NCI-H510A treated with DMSO at 0.1 percent for 48 hours (cell line): ENCODE data around the gene TPCN2.

ENCODE experiments used
- DNase-seq: peaks from one replicate; lab custom pipeline; 2025; lab: John Stamatoyannopoulos, UW

Gene TPCN2

DNA sequence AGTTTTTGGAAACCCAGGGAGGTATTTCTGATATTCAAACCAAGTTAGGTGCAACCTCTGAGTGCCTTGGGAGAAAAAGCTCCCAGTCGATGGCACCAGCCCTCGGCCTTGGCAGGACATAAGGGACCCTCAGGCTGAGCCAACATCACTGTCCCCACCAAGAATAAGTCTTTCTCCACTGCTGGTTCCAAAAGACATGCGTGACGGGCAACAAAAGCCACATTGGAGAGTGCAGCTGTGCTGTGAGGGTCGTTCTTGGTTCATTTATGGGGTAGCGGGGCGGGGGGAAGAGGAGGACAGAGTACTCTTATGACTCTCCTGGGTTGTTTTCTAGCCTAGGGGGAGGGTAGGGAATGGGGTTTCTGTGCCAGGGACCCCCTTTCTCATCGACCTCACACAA lies 11.2 kb upstream of the TPCN2 start:
- no peak for DNase-seq

DNA sequence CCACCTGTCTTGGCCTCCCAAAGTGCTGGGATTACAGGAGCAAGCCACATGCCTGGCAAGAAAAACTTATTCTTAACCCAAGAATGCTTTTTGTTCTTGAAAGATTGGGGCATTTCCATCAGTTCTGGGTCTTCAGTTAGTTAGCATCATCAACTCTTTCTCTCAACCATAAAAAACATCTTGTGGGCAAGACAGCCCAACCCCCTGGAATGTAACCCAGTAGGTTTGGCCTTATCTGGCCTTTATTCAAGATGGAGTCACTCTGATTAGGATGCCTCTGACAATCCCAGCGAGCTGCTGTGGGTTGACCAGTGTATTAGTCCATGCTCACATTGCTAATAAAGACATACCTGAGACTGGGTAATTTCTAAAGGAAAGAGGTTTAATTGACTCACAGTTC lies 9.2 kb upstream of the TPCN2 start:
- DNase-seq, result no peak

DNA sequence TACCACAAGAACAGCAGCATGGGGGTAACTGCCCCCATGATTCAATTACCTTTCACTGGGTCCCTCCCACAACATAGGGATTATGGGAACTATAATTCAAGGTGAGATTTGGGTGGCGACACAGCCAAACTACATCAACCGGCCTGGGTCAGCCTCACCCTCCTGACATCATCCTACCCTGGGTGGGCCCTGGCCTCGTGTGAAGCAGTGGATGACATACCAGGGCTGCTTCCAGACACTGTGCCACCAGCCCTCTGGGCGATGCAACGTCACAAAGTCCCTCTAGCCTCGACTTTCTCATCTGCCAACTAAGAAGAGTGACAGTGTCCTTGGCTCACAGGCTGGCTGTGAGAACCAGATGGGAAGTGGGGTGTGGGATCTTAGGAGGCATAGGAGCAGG lies 8.7 kb upstream of the TPCN2 start:
- no peak for DNase-seq

DNA sequence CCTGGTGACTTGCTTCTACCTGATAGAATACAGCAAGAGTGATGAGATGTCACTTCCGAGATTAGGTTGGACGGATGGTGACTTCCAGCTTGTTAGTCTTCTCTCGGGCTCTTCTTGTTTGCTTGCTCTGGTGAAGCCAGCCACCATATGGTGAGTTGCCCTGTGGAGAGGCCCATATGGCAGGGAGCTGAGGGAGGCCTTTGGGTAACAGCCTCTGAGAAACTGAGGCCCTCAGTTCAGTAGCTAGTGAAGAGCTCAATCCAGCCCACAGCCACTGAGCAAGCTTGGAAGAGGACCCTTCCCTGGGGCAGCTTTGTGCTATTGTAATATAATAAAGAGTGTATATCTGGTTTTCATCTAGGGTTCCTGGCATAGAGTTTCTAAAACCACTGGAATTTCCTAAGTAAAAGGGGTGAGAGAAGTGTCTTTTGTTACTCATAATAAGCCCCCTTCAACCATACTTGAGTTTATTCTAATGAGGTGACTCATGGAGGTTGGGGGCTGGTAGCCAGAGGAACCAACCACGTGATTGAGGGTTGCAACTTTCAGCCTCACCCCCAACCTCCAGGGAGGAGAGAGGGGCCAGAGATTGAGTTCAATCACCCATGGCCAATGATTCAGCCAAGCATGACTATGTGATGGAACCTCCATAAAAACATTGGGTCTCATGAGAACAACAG lies 8.0 kb upstream of the TPCN2 start:
- no peak for DNase-seq

DNA sequence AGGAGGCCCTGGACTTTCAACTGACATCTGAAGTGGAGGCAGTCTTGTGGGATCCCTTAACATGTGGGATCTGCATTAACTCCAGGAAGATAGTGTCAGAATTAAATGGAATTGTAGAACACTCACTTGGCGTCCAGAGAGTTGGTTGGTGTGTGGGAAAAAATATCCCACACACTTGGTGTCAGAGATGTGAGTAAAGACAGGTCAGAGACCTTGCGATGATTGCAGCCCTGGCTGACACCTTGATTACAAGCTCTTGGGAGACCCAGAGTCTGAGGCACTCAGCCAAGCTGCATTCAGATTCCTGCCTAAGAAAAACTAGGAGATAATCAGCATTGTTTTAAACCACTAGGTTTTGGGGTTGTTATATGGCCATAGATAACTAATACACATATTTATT lies 7.2 kb upstream of the TPCN2 start:
- DNase-seq, result no peak

DNA sequence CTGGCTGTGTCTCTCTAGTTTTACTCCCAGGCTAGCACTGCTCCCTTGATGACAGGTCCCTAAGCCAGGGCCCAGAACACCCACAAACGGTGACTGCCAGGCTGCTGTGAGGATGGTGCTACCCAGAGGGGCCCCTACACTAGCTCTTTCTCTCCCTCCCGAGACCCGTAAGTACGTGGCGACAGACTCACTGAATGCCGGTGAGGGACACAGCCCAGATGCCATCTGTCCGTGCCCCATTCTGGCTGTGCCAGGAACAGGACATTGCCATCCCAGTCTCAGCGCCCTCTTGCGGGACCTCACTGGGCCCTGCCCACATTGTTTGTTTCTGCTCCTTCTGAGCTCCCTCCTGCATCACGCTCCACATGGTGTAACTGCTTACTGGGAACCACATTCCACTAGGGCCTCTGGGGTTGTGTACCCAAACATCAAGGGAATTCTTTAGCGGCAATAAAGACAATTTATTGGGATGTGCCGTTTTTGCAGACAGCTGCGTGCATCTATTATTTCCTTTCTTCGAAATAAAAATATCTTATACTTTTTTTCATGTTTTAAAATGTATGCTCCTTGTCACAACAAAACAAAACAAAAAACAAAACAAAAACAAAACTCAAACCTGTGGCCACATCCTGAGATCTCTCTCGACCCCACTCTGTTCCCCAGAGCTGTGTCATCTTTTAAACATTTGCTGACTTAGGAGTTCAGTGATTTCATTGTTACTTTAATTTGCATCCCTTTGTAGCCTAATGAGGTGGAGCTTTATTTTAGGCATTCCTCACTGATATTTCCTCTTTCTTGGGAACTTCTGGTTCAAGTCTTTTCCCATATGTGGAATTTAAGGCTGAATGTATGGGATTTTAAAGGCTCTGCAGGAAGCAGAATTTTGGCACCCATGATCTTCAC lies 4.4 kb upstream of the TPCN2 start:
- DNase-seq, result peak; percentile 70

DNA sequence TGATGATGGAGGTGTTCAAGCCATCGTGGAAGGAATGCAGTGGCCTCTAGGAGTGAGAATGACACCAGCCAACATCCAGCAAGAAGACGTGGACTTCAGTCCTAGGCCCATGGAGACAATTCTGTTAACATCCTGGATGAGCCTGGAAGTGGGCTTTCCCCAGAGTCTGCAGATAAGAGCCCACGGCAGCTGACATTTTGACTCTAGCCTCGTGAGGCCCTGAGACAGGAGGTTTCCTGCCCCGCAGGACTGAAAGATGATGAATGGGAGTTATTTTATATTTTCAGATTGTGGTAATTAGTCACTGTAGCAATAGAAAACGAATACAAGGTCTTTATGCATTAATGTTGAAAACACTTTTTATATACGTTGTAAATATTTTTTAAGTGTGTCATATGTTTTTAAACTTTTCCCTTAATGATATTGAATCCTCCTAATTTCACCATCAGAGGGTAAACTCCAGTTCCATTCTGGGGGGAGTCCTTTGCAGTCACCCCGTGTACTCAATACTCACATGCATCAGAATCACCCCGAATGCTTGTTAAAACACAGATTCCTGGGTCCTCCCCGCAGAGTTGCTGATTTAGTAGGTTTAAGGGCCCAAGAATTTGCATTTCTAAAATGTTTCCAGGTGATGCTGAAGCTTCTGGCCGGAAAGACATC lies 570 bp upstream of the TPCN2 start:
- DNase-seq, result no peak

DNA sequence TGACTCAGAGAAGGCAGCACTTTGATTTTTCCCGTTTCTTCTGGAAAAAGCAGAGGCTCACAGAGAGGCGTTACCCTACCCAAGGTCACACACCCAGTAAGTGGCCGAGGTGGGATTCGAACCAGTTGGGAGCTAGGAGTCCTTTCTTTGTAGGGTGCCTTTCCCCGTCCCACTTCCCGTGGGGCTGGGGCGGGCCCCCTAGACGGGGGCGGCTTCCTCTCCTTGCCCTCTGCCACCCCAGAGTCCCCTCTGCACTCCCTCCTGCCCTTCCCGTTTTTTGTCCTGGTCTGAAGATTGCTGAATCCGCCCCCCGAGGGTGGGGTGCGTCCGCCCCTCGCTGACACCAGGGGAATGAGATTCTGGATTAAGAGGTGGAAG lies 747 bp downstream of the TPCN2 start:
- no peak for DNase-seq

DNA sequence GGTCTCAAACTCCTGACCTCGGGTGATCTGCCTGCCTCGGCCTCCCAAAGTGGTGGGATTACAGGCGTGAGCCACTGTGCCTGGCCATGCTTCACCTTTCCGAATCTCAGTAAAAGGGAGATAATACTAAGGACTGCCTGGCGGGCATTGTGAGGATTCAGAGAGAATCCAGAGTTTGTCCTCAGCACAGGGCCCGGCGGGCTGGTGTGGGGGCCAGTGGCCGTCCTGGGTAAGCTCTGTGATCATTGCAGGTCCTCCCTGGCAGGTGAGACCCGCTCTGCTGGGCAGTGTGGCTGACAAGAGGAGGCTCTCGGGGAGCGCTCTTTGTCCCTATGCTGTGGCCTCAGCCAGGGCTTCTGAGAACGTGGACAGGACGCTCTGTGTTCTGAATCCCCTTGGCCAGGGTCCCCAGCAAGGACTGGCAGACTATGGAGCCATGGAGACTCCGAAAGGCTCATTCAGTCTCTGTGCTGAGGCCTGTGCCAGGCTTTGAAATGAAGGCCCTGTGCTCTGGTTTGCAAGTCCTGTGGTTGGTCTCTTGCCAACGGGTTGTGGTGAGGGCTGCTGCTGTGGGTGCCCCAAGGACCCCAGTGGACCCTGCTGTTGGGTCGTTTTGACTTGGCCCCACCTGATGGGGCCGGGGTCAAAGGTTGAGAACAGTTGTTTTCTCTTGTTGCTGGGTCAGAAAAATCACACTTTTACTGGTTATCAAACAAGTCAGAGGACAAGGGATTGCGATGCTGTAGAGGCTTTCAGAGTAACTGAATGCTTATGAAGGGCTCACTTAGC lies 2.1 kb downstream of the TPCN2 start:
- DNase-seq, result no peak

DNA sequence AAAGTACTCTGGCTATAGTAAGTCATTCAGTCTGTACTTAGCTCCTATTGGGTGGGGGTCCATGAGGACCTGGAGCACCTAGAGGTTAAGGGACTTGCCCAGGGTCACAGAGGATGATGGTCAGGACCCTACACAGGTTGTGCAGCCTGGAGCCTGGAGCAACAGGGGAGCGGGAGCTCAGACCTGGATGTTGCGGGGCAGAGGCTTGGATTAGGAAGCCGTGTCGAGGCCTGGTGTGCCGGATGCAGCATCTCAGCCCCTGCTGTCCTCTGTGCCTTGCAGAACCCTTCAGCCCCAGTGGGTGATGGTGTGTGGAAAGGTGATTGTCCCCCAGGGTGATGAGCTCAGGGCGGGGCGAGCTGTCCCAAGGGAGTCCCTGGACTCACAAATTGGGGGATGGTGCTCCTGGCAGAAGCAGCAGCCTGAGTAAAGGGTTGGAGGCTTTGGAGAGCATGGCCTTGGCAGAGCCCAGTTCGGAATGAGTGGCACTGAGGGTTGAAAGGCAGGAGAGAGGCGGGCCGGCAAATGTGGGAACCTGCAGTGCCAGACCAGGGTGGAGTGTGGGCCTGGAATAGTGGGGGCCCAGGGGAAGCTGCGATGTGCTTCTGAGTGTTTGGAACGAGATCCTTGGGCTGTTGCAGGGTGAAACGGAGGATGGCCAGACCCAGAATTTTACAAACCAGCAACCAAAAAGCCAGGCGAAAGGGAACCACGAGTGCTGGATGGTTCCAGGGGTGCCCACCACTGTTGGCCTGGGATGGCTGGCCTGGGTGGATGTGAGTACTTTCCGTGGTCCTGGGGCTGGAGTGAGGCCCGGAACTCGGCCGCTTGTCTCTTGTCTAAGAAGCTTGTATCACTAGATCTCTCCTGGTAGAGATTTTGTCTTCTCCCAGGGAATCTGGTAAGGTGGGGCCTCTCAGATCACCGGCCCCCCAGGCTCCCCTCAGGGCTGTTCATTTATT lies 2.9 kb downstream of the TPCN2 start:
- no peak for DNase-seq

DNA sequence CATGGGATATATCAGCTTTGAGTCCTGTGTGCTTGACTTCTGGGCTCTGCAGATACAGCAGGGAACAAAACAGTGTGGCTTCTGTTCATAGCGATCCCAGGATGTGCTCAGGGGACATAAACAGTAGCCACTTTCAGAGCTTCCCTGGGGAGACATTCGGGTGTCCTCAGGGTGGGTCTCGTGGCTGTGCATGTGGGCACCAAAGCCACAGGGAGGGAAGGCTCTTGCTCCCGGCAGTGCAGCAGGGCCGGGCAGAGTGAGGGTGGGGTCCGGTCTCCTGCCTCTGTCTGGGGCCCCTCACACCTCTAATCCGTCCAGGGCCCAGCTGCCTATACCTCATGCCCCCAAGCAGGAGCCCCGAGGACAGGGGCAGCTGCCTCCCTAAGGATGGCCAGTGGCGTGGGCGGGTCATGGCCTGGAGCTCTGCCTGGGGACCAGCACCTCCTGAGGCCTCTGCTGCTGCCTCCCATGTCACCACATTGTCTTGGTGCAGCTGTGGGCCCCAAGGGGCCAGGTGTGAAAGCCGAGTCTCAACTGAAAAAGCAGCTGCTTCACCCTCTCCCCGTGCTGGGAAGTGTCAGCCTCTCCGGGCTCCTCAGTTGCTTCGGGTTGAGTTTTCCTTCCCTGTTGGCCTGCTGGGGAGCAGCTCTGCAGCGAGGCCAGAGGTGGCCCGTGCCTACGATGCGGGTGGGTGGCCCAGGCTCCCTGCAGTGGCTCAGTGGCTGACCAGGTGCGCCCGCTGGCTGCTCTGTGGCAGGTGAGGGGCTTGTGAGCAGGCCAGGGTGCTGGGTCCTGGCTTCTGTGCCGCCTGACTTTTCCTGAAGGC lies 3.8 kb downstream of the TPCN2 start:
- DNase-seq, result no peak

DNA sequence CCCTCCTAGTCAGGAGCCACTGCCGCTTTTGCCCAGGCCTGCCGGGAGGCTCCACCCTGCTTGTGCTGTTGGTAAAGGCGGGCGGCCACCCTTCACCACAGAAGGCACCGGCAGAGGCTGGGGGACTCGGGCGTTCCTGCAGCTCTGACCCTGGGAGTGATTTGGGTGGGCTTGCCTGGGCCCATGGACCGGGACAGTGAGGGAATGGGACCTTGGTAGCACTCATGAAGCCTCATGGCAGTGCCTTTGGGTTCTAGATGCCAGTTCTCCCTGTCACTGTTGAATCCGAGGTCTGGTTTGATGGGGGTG lies 4.4 kb downstream of the TPCN2 start:
- no peak for DNase-seq

DNA sequence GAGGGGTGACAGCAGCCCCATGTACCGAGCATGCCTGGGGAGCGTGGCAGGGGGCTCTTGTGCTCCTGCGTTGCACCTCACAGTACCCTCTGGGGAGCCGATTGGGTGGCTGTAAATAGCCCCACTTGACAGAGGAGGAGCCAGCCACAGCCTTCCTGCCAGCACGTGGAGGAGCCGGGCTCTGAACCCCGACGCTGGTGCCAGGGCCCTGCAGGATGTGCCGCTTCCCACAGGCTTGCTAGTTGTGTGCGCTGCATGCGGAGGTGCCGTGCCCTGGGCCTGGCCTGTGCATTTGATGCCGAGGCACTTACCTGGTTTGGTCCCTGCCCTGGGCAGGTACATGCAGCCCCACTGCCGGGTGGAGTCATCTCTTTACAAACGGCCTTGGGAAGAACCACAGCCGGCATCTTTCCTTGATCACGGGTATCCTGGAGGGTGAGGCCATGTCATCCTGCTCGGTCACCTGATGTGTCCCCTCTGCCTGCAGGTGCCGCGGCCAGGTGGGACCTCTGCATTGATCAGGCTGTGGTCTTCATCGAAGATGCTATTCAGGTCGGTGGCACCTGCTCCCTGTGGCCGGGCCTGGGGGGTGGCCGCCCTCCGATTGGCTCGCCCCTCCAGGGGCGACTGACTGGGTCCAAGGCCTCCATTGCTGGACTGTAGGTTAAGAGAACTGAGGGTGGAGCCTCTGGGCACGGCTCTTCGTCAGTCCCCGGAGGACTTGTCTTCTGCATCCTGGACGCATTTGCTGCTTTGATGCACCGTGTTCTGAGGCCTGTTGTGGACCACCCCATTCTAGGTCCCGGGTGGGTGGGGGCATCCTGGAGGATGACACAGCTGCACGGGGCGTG lies 5.0 kb downstream of the TPCN2 start:
- DNase-seq, result no peak

DNA sequence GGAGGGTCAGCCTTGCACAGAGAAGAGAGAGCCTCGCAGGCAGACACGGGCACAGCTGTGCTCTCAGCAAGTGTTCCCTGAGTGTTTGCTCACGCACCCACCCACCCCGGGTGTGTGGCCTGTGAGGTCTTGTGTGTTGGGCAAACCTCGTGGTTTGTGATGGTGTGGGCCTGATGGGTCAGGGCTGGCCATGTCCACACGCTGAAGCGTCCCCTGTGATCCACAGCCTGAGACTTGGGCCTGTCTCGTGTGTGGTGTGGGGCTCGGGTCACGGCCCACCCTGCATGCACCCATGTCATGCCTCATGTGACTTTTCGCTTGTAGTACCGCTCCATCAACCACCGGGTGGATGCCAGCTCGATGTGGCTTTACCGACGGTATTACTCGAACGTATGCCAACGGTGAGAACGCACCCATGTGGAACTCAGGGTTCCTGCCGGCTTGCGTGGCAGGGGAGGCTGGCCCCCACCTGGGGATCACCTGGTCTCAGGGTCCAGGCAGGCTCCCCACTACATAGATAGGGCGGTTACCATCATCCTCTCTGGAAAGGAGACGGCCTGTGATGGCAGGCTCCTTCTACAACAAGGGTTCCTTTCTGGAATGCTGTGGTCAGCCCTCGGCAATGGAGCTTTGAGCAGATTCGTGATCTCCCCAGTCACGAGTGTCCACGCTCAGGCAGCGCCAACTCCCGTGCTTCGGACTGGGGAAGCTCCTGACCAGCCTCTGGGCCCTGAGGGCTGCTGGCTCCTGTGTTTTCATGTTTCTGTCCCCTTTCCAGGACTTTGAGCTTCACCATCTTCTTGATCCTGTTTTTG lies 5.9 kb downstream of the TPCN2 start:
- DNase-seq, result no peak

DNA sequence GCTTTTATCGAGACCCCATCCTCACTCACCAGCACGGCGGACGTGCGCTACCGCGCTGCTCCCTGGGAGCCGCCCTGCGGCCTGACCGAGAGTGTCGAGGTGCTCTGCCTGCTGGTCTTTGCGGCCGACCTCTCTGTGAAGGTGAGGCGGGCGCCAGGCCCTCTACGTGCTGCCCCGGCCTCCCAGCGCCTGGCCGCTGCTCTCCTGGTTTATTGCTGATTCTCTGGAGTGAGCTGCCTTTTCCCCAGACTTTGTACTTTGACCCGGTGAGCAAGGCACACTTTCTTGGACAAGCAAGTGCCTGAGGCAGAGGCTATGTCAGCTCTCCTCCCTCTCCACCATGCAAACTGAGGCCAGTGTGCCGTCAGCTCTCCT lies 6.5 kb downstream of the TPCN2 start:
- DNase-seq, result no peak

DNA sequence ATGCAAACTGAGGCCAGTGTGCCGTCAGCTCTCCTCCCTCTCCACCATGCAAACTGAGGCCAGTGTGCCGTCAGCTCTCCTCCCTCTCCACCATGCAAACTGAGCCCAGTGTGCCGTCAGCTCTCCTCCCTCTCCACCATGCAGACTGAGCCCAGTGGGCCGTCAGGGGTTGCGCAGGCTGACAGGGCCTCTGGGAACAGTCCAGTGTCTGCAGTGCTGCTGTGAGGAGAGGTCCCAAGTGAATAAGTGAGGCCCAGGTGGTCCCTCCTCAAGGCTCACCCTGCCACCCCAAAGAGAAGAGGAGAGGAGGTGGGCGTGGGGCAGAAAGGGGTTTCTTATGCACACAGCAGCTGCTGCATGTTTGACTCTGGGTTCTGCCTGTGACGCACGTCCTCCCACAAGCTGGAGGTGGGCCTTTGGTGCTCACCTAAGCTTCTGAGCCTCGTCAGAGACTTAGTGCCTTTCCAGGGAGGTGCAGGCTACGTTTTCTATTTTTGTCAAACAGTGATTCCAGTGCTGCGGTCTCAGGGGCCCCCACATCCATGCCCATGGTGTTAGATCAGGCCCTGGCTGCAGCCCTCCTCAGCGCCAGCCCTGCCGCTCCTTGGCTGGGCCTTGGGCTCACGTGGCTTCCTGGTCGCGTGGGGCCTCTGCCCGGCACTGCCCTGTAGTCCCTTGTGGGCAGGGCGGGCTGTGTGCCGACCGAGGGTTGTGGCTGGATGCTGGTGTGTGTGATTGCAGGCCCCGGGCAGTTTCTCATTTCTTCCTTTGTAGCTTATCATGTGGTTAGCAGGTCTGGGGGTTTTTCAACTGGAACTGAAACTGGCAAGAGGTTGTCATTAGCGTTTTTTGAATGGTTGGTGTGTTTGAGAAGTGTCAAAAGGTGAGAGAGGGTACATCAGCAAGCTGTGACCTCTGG lies 7.1 kb downstream of the TPCN2 start:
- no peak for DNase-seq

DNA sequence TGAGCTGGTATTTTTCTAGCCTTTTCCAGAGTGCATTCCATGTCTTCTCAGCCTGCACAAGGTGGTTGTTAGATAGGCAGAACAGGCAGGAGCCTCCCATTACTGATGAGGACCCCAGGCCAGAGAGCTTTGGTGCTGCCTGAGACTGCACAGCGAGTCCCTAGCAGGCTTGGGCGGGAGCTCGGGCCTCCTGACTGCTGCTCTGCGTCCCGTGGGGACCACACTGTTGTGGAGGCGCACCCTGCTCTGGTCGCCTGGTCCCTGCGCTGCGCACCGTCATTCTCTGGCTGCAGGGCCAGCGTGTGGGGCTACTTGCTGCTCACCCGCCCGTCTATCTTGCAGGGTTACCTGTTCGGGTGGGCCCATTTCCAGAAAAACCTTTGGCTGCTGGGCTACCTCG lies 8.5 kb downstream of the TPCN2 start:
- DNase-seq, result no peak

DNA sequence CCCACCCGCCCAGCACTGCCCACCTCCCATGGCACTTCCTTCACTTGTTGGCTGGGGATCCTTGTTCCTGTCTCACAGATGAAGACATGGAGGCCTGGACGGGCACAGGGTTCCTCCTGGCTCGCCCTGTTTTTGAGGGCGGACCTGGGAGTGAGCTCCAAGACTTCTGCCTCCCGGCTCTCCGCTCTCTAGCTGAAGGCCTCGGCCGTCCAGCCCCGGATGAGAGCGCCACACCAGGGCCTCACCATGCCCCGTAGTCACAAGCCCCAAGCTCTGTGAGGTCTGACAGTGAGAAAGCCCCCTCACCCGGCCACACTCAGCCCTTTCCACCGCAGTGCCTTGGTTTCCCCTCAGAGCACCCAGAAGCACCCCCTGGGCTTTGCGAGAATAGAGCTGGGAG lies 9.1 kb downstream of the TPCN2 start:
- no peak for DNase-seq
